HCT116 (cell line): Measurements from ENCODE around the gene RERG.

Experiments used
- CEBPB ChIP-seq: IDR thresholded peaks from 2 replicates; pipeline ENCODE4 v1.6.1; 2012; ENCODE audit warnings: low read depth
- ELF1 ChIP-seq: IDR thresholded peaks from 2 replicates; pipeline ENCODE4 v1.6.1; 2012; ENCODE audit warnings: low read depth, borderline replicate concordance
- EZH2 ChIP-seq: fragments of 200-600 bp; sonication (generic); IDR thresholded peaks from 2 replicates; pipeline ENCODE4 v1.6.1; 2017; ENCODE audit warnings: antibody characterized with exemption, mixed run types
- POLR2A ChIP-seq: IDR thresholded peaks from 2 replicates; pipeline ENCODE4 v1.7.0; 2011; ENCODE audit warnings: borderline replicate concordance; ENCODE audit not compliant: insufficient read depth, insufficient read length; ENCODE audit errors: extremely low read depth
- POLR2AphosphoS5 ChIP-seq: IDR thresholded peaks from 2 replicates; pipeline ENCODE4 v1.6.1; 2011; ENCODE audit warnings: mild to moderate bottlenecking, low read depth, low read length, moderate library complexity
- RAD21 ChIP-seq: IDR thresholded peaks from 2 replicates; pipeline ENCODE4 v1.6.1; 2012; ENCODE audit warnings: low read depth, mild to moderate bottlenecking
- REST ChIP-seq: IDR thresholded peaks from 2 replicates; pipeline ENCODE4 v1.6.1; 2012; ENCODE audit warnings: low read depth
- SP1 ChIP-seq: IDR thresholded peaks from 2 replicates; pipeline ENCODE4 v1.6.1; 2012; ENCODE audit warnings: low read depth
- ZNF274 ChIP-seq: fragments of 200-500 bp; sonication (Bioruptor generic); IDR thresholded peaks from 2 replicates; pipeline ENCODE4 v1.6.1; 2014; ENCODE audit warnings: mild to moderate bottlenecking, low read depth, low read length, inconsistent platforms
- TF ChIP-seq, protein P1 (sequence below), 3 experiments: fragments of 200-600 bp in 1 of 3; sonication (generic) in 1 of 3; IDR thresholded peaks in 2 of 3; conservative IDR thresholded peaks in 1 of 3; 2 replicates each; pipeline ENCODE4 v1.5.1; 2012 to 2017; ENCODE audit warnings: low read depth in 2 of 3, low read length in 2 of 3, antibody characterized with exemption in 1 of 3, borderline replicate concordance in 1 of 3, control low read depth in 1 of 3, mild to moderate bottlenecking in 1 of 3, mixed read lengths in 1 of 3, mixed run types in 1 of 3, moderate library complexity in 1 of 3; ENCODE audit not compliant: insufficient read depth in 1 of 3
- TF ChIP-seq, protein P2 (sequence below): IDR thresholded peaks from 2 replicates; pipeline ENCODE4 v1.6.1; 2011; ENCODE audit warnings: mild to moderate bottlenecking, low read length, moderate library complexity; ENCODE audit not compliant: insufficient replicate concordance; ENCODE audit errors: extremely low read depth

DNA sequence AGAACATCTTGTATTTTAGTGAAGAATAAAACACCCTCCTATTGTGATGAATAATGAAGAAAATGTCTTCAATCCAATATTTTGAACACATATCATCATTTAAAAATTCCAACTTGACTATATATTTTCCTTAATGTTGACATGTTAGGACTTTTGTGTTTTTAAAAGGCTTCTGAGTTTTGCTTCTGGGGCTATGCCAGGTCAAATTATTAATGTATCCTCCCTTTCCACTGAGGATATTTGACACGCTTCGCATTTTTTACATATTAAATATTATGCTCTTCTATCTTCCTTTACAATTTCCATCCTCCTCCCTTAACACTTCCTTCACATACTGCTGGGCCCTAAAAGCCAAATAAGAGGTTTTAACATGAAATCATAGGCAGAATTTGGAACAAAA, 20.6 kb downstream of the RERG start:
- TF ChIP-seq POLR2A (no peak), ELF1 (no peak), SP1 (no peak), POLR2AphosphoS5 (no peak), CEBPB (no peak), ZNF274 (no peak), EZH2 (no peak), RAD21 (no peak), REST (no peak)
- TF ChIP-seq, protein P1, sequence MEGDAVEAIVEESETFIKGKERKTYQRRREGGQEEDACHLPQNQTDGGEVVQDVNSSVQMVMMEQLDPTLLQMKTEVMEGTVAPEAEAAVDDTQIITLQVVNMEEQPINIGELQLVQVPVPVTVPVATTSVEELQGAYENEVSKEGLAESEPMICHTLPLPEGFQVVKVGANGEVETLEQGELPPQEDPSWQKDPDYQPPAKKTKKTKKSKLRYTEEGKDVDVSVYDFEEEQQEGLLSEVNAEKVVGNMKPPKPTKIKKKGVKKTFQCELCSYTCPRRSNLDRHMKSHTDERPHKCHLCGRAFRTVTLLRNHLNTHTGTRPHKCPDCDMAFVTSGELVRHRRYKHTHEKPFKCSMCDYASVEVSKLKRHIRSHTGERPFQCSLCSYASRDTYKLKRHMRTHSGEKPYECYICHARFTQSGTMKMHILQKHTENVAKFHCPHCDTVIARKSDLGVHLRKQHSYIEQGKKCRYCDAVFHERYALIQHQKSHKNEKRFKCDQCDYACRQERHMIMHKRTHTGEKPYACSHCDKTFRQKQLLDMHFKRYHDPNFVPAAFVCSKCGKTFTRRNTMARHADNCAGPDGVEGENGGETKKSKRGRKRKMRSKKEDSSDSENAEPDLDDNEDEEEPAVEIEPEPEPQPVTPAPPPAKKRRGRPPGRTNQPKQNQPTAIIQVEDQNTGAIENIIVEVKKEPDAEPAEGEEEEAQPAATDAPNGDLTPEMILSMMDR (IDR thresholded peaks at IDR 0.05 in 2 of 3, conservative IDR thresholded peaks at IDR 0.05 in 1 of 3; ENCODE audit: borderline replicate concordance in 1 of 3, insufficient read depth in 1 of 3, low read depth in 2 of 3, low read length in 2 of 3) = no peak
- TF ChIP-seq, protein P2, sequence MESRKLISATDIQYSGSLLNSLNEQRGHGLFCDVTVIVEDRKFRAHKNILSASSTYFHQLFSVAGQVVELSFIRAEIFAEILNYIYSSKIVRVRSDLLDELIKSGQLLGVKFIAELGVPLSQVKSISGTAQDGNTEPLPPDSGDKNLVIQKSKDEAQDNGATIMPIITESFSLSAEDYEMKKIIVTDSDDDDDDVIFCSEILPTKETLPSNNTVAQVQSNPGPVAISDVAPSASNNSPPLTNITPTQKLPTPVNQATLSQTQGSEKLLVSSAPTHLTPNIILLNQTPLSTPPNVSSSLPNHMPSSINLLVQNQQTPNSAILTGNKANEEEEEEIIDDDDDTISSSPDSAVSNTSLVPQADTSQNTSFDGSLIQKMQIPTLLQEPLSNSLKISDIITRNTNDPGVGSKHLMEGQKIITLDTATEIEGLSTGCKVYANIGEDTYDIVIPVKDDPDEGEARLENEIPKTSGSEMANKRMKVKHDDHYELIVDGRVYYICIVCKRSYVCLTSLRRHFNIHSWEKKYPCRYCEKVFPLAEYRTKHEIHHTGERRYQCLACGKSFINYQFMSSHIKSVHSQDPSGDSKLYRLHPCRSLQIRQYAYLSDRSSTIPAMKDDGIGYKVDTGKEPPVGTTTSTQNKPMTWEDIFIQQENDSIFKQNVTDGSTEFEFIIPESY = no peak
